NCI-H748 treated with DMSO at 0.1 percent for 48 hours (cell line): ENCODE results near the gene GDF11.

Source experiments
- DNase-seq: peaks from one replicate; lab custom pipeline; 2025; lab: John Stamatoyannopoulos, UW

GDF11 gene

GRCh38 chr12:55795950-55796349 lies 53.0 kb downstream of the GDF11 start:
- no peak for DNase-seq

- DNase-seq: no peak
Measured at GRCh38 chr12:55797068-55797467, 54.1 kb downstream of the GDF11 start.

- no peak for DNase-seq
Measured at GRCh38 chr12:55797550-55797949, 54.6 kb downstream of the GDF11 start.
